CD4-positive, alpha-beta T cell treated with Interleukin-17A for 1 hour (primary cell): ENCODE data around the gene ICA1L.
A peak's percentile ranks its signal among the peaks of the same experiment; 100 is the strongest.
"Not testable (repeated sequence)": the region's sequence is repeated elsewhere in the genome, so short reads cannot be mapped to it uniquely, and the experiment has no call there.

ENCODE experiments used
- DNase-seq: peaks from one replicate; pipeline ENCODE4 v3.0.0-alpha.2; 2020

Gene ICA1L

GRCh38 chr2:202847693-202848524, 23.7 kb downstream of the ICA1L start:
- no peak for DNase-seq

- DNase-seq = no peak
These were observed 26.9 kb downstream of the ICA1L start for GRCh38 chr2:202844656-202845055.

GRCh38 chr2:202842690-202843089, 28.9 kb downstream of the ICA1L start:
- DNase-seq = no peak

- DNase-seq = no peak
These were observed 30.3 kb downstream of the ICA1L start for GRCh38 chr2:202841090-202841867.

GRCh38 chr2:202831242-202832220, 40.0 kb downstream of the ICA1L start:
- peak; percentile 68 for DNase-seq

- DNase-seq = no peak
These were observed 46.7 kb downstream of the ICA1L start for GRCh38 chr2:202824901-202825300.

GRCh38 chr2:202822411-202822810, 49.2 kb downstream of the ICA1L start:
- DNase-seq = no peak

- DNase-seq = no peak
These were observed 50.1 kb downstream of the ICA1L start for GRCh38 chr2:202821206-202822160.

GRCh38 chr2:202818321-202818720, 53.2 kb downstream of the ICA1L start:
- DNase-seq = no peak

- DNase-seq = no peak
These were observed 53.8 kb downstream of the ICA1L start for GRCh38 chr2:202817771-202818170.

- DNase-seq = no peak
These were observed 55.8 kb downstream of the ICA1L start for GRCh38 chr2:202815548-202816360.

- no peak for DNase-seq
These were observed 57.3 kb downstream of the ICA1L start for GRCh38 chr2:202814226-202814625.

GRCh38 chr2:202813387-202813786, 58.2 kb downstream of the ICA1L start:
- no peak for DNase-seq

GRCh38 chr2:202808754-202809153, 62.8 kb downstream of the ICA1L start:
- DNase-seq = no peak

- DNase-seq = not testable (repeated sequence)
These were observed 64.0 kb downstream of the ICA1L start for GRCh38 chr2:202807431-202808138.

- DNase-seq = not testable (repeated sequence)
These were observed 65.7 kb downstream of the ICA1L start for GRCh38 chr2:202805911-202806310.

- no peak for DNase-seq
These were observed 73.6 kb downstream of the ICA1L start for GRCh38 chr2:202797944-202798343.

GRCh38 chr2:202790676-202791075, 80.9 kb downstream of the ICA1L start:
- DNase-seq = no peak

- DNase-seq = no peak
These were observed 84.7 kb downstream of the ICA1L start for GRCh38 chr2:202786842-202787241.

- no peak for DNase-seq
These were observed 88.5 kb downstream of the ICA1L start for GRCh38 chr2:202782940-202783558.
